OCI-LY3 (cell line): ENCODE results near the gene MED26.

Source experiments
- CTCF ChIP-seq: fragments of 200-600, 300-600 bp; sonication (generic); IDR thresholded peaks from 2 replicates; pipeline ENCODE4 v1.5.1; 2014; ENCODE audit warnings: antibody characterized with exemption, low read length, low read depth
- EZH2phosphoT487 ChIP-seq: fragments of 200-600 bp; shearing (Covaris generic); IDR thresholded peaks from 2 replicates; pipeline ENCODE4 v1.6.1; 2018; ENCODE audit warnings: antibody characterized with exemption, mixed run types, low read depth

DNA sequence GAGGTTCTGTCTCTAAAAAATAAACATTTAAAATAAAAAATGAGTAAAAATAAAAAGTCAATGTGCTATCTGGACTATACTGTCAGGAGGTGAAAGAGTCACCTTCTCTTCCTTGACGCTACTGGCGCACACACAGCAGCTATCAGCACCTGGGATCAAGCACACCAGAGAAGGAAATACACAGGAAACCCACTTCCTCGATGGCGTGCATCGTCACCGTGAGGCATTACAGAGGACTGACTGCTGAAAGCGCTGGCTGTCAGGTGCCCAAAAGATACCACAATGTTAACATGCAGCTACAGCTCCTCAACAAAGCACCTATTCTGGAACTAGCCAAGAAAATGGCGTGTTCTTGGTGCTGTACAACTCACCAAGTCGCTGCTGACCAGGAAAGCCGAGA lies 61.8 kb downstream of the MED26 start:
- TF ChIP-seq CTCF (no peak), EZH2phosphoT487 (no peak)
